ENCODE measurements around the gene ALX3.

Gene ALX3

GRCh38 chr1:110100335-110100734 is 29.9 kb upstream of the ALX3 start:
- no peak for TF ChIP-seq JUND (IDR thresholded peaks at IDR 0.05; ENCODE audit: low read depth)
- in situ Hi-C loops (cut with HindIII; ENCODE audit: low pct_unique_long_range_greater_than_20kb, low sequenced_read_pairs): no loop called here
- no peak for DNase-seq (ENCODE audit: low read depth in 1 of 2, low spot score in 1 of 2)

- no peak for TF ChIP-seq JUND (IDR thresholded peaks at IDR 0.05; ENCODE audit: low read depth)
- DNase-seq (ENCODE audit: low read depth in 1 of 2, low spot score in 1 of 2): no peak
- in situ Hi-C loops (cut with HindIII; ENCODE audit: low pct_unique_long_range_greater_than_20kb, low sequenced_read_pairs): no loop called here
Observed at GRCh38 chr1:110098222-110099026, 28.0 kb upstream of the ALX3 start.

DNA sequence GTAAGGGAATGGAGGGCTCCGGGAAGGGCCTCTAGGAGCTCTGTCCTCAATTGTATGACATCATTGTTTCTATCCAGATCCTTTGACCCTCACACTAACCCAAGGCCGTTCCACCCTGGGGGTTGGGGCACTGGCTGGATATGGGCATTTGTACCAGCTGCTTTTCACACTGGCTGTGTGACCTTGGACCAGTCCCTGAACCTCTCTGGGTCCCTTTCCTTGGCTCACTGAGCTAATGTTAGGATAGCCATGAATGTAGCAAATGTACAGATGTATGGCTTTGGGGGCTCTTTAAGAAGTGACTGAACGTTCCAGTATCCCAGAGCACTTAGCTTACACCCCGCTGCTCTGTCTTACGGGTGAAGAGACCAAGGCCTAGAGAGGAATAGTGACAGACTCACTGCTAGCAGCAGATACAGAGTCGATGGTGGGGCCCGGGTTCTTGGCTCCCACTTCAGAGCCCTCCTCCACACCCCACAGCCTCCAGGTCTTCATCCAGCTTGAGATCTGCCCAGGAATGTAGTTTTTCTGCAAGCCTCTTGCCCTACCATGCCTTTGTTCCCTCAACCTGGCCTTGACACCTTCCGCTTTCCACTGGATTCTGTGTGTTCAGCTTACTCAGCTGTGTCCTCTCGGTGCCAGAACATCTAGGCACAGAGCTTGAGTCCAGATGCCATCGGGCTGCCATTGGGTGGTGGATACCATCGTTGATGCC is 27.2 kb upstream of the ALX3 start:
- in situ Hi-C loops (cut with HindIII; ENCODE audit: low pct_unique_long_range_greater_than_20kb, low sequenced_read_pairs): no loop called here
- TF ChIP-seq JUND (IDR thresholded peaks at IDR 0.05; ENCODE audit: low read depth): no peak
- DNase-seq (ENCODE audit: low read depth in 1 of 2, low spot score in 1 of 2): peak in 1 of 2 experiments; percentile 9

GRCh38 chr1:110094931-110095654 is 24.6 kb upstream of the ALX3 start:
- in situ Hi-C loops (cut with HindIII; ENCODE audit: low pct_unique_long_range_greater_than_20kb, low sequenced_read_pairs): no loop called here
- TF ChIP-seq JUND (IDR thresholded peaks at IDR 0.05; ENCODE audit: low read depth): no peak
- no peak for DNase-seq (ENCODE audit: low read depth in 1 of 2, low spot score in 1 of 2)

DNA sequence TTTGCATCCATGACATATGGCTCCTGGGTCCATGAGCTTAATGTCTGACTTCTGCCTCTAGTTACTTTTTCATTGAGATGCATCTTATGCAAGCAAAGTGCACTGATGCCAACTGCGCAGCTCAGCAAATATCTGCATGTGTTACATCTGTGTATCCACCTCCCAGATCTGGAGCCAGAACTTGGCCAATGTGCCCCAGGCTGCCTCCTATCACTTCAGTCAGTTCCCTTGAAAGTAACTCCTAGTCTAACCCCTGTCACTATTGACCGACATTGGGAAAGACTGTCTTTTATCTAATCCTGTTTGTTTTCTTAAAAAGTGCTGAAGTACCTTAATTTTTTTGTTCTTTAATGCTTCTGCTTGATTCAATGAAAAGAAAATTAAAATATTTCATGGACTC is 22.5 kb upstream of the ALX3 start:
- in situ Hi-C loops (cut with HindIII; ENCODE audit: low pct_unique_long_range_greater_than_20kb, low sequenced_read_pairs): no loop called here
- no peak for TF ChIP-seq JUND (IDR thresholded peaks at IDR 0.05; ENCODE audit: low read depth)

GRCh38 chr1:110091791-110092190 is 21.3 kb upstream of the ALX3 start:
- no peak for TF ChIP-seq JUND (IDR thresholded peaks at IDR 0.05; ENCODE audit: low read depth)
- DNase-seq (ENCODE audit: low read depth in 1 of 2, low spot score in 1 of 2): no peak
- in situ Hi-C loops (cut with HindIII; ENCODE audit: low pct_unique_long_range_greater_than_20kb, low sequenced_read_pairs): no loop called here

More for the DNA sequence above, 22.5 kb upstream of the ALX3 start:
- DNase-seq (ENCODE audit: low read depth in 1 of 2, low spot score in 1 of 2): no peak

- DNase-seq (ENCODE audit: low read depth in 1 of 2, low spot score in 1 of 2): no peak
- no peak for TF ChIP-seq JUND (IDR thresholded peaks at IDR 0.05; ENCODE audit: low read depth)
- in situ Hi-C loops (cut with HindIII; ENCODE audit: low pct_unique_long_range_greater_than_20kb, low sequenced_read_pairs): no loop called here
Observed at GRCh38 chr1:110091381-110091780, 20.9 kb upstream of the ALX3 start.

- in situ Hi-C loops (cut with HindIII; ENCODE audit: low pct_unique_long_range_greater_than_20kb, low sequenced_read_pairs): no loop called here
- no peak for TF ChIP-seq JUND (IDR thresholded peaks at IDR 0.05; ENCODE audit: low read depth)
Observed at GRCh38 chr1:110089561-110090275, 19.2 kb upstream of the ALX3 start.

GRCh38 chr1:110088739-110089316 is 18.4 kb upstream of the ALX3 start:
- in situ Hi-C loops (cut with HindIII; ENCODE audit: low pct_unique_long_range_greater_than_20kb, low sequenced_read_pairs): no loop called here
- DNase-seq (ENCODE audit: low read depth in 1 of 2, low spot score in 1 of 2): no peak
- no peak for TF ChIP-seq JUND (IDR thresholded peaks at IDR 0.05; ENCODE audit: low read depth)

More at GRCh38 chr1:110089561-110090275, 19.2 kb upstream of the ALX3 start:
- DNase-seq (ENCODE audit: low read depth in 1 of 2, low spot score in 1 of 2): no peak

DNA sequence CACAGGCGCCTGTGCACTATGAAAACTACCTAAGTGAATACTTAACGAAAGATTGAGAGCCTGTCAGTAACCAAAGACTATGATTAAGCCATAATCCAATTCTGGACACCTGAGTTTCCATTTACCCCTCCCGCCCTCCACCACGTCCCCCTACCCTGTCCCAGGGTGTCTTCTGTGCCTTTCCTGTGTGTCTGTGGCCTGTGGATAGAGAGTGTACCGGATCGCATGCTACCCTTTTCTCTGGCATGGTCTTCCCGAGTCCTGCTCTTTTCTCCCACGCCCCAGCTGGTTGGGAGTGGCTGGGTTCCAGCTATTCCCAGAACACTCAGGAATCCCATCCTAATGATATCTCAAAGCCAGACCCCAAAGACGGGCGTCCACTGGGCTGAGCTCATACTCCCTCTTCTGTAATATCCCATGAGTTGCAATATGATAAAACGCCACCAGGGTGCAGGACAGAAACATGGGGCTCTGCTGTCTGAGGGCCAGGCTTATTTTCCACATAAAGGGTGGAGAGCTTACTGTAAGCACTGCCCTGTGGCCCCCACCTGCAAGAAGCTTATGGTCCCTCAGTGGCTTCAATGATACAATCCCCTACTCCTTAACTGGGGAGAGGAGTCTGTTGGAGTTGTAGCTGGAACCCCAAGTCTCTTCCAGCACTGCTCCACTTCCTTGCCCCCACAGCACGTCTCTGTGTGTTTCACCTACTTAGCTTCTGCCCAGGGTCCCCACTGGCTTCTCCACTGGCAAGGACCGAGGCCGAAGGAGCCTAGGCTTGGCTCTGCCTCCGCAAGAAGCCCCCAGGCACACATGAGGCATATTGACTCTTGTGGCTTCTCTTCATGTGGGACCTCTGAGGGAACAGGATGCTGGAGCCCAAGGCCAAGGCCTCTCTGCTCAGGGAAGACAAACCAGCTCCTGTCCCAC is 17.6 kb upstream of the ALX3 start:
- in situ Hi-C loops (cut with HindIII; ENCODE audit: low pct_unique_long_range_greater_than_20kb, low sequenced_read_pairs): no loop called here
- no peak for TF ChIP-seq JUND (IDR thresholded peaks at IDR 0.05; ENCODE audit: low read depth)
- DNase-seq (ENCODE audit: low read depth in 1 of 2, low spot score in 1 of 2): peak; percentile 70 to 72

GRCh38 chr1:110086961-110087360 is 16.5 kb upstream of the ALX3 start:
- DNase-seq (ENCODE audit: low read depth in 1 of 2, low spot score in 1 of 2): peak; percentile 44 to 61
- in situ Hi-C loops (cut with HindIII; ENCODE audit: low pct_unique_long_range_greater_than_20kb, low sequenced_read_pairs): no loop called here
- TF ChIP-seq JUND (IDR thresholded peaks at IDR 0.05; ENCODE audit: low read depth): no peak
